Bone marrow (tissue), 2 donors: ENCODE measurements around the gene PRKAR1A.

Source experiments
- DNase-seq, 2 donors: peaks; one replicate each; lab custom pipeline; 2025; lab: John Stamatoyannopoulos, UW

The PRKAR1A gene

GRCh38 chr17:68542698-68543463 is 30.7 kb downstream of the PRKAR1A start:
- no peak for DNase-seq

GRCh38 chr17:68544111-68544915 is 32.1 kb downstream of the PRKAR1A start:
- no peak for DNase-seq

GRCh38 chr17:68556551-68556950 is 44.3 kb downstream of the PRKAR1A start:
- no peak for DNase-seq

- DNase-seq = no peak
Measured at GRCh38 chr17:68559316-68559715, 47.1 kb downstream of the PRKAR1A start.

- no peak for DNase-seq
Measured at GRCh38 chr17:68560966-68561720, 48.9 kb downstream of the PRKAR1A start.

- DNase-seq = no peak
Measured at GRCh38 chr17:68562736-68563135, 50.5 kb downstream of the PRKAR1A start.

GRCh38 chr17:68564415-68565111 is 52.3 kb downstream of the PRKAR1A start:
- DNase-seq = no peak

- DNase-seq = no peak
Measured at GRCh38 chr17:68565661-68566441, 53.6 kb downstream of the PRKAR1A start.

- no peak for DNase-seq
Measured at GRCh38 chr17:68566442-68566738, 54.2 kb downstream of the PRKAR1A start.

- DNase-seq = no peak
Measured at GRCh38 chr17:68567035-68567434, 54.8 kb downstream of the PRKAR1A start.

GRCh38 chr17:68567581-68567980 is 55.4 kb downstream of the PRKAR1A start:
- no peak for DNase-seq

- DNase-seq = no peak
Measured at GRCh38 chr17:68568581-68568980, 56.4 kb downstream of the PRKAR1A start.

GRCh38 chr17:68569346-68569745 is 57.1 kb downstream of the PRKAR1A start:
- DNase-seq = no peak

GRCh38 chr17:68570526-68570925 is 58.3 kb downstream of the PRKAR1A start:
- no peak for DNase-seq

- no peak for DNase-seq
Measured at GRCh38 chr17:68572138-68572842, 60.1 kb downstream of the PRKAR1A start.

- no peak for DNase-seq
Measured at GRCh38 chr17:68573338-68573737, 61.1 kb downstream of the PRKAR1A start.

GRCh38 chr17:68576137-68576536 is 63.9 kb downstream of the PRKAR1A start:
- DNase-seq = no peak

GRCh38 chr17:68576811-68577496 is 64.7 kb downstream of the PRKAR1A start:
- DNase-seq = no peak

- DNase-seq = no peak
Measured at GRCh38 chr17:68577497-68577821, 65.2 kb downstream of the PRKAR1A start.

- no peak for DNase-seq
Measured at GRCh38 chr17:68578236-68578635, 66.0 kb downstream of the PRKAR1A start.
